HG03196 (cell line): ENCODE data around the gene ABR.

Experiments
- ATAC-seq: cut with Tn5 transposase; IDR thresholded peaks from one replicate; pipeline ENCODE4 v1.9.1; 2021; ENCODE audit not compliant: unreplicated experiment

Gene ABR

DNA sequence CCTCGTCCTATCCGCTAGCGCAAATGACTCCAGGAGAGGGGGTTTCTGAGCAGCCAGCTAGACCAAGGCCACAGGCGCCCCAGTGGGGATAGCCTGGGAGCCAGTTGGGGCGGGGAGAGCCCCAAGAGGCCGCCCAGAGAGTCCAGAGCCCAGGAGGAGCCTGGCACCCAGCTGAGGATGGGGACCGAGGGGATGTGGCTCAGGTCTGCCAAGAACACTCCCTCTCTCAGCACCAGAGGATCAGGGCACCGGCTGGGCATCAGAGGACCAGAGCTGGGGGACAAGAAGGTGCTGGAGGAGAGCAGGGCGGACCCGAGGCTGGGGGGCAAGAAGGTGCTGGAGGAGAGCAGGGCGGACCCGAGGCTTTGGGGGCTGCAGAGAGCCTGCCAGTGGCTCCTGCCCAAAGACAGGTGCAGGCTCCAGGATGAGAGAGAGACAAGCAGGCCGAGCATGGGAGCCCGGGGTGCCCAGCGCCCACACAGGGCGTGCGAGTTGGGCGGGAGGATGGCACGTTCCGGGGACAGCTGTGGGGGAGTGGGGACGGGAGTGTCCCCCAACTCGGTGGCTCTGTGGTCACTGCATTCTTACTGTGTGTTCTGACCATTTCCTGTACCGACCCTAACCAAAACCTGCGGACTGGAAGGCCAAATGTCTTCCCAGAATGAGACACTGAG is 143.5 kb downstream of the ABR start:
- no peak for ATAC-seq

- ATAC-seq, result no peak
These were observed 144.1 kb downstream of the ABR start for GRCh38 chr17:1035546-1036170.

- ATAC-seq, result no peak
These were observed 145.1 kb downstream of the ABR start for GRCh38 chr17:1034652-1035210.

GRCh38 chr17:1033503-1033902 is 146.3 kb downstream of the ABR start:
- no peak for ATAC-seq

- no peak for ATAC-seq
These were observed 147.4 kb downstream of the ABR start for GRCh38 chr17:1032391-1032790.

- ATAC-seq, result no peak
These were observed 148.1 kb downstream of the ABR start for GRCh38 chr17:1031711-1032110.

- ATAC-seq, result no peak
These were observed 148.9 kb downstream of the ABR start for GRCh38 chr17:1030684-1031532.

DNA sequence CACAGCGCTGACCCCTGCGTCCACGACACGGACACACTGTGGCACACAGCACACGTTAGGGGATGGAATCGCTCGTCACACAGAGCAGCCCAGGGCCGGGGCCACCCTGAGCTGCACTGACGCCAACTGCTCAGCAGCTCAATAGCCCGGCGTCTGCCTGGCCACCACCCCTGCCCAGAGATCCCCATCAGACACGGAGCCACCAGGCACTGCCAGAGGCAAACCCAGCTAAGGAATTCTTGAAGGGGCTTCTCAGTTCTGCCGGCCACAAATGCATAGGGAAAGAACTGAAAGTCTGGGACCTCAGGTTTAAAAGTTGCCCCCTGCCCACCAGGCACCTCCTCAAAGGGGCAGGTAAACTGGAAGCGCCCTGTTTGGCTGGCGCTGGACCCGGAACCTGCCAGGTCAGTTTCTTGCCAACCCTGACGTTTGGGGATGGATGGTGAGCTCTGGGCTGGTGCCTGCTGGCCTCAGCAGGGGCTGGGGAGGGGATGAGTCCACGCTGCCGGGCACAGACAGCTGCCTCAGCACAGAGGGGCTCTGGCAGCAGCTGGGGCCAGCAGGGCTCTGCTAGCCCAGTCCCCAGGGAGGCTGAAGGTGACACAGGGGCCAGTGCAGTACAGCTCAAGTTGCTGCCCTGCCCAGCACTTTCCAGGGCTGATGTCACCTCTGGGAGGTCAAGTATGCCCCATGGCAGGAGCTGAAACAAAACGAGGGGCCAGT is 149.7 kb downstream of the ABR start:
- ATAC-seq, result no peak

GRCh38 chr17:1029196-1029921 is 150.4 kb downstream of the ABR start:
- no peak for ATAC-seq

- no peak for ATAC-seq
These were observed 152.7 kb downstream of the ABR start for GRCh38 chr17:1027044-1027443.

- no peak for ATAC-seq
These were observed 153.2 kb downstream of the ABR start for GRCh38 chr17:1026599-1026975.

GRCh38 chr17:1025733-1026598 is 153.8 kb downstream of the ABR start:
- ATAC-seq, result no peak

DNA sequence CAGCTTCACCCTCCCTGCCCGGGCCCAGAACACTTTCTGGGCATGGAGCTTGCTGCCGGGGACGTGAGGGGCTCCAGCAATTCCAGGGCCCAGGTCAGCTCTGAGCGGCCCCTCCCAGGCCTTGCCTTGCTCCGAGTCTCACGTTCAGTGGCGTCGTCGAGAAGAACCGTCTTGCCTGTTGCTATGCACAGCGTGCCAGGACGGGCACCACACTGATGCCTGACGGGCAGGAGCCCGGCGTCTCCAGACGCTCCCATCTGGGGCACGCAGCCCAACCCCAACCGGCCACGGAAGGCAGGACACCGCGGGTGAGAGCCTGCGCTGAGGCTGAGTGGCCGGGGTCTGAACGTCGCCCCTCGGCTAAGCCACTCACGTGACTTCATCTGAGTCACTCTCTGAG is 155.7 kb downstream of the ABR start:
- ATAC-seq, result no peak

- ATAC-seq, result no peak
These were observed 157.3 kb downstream of the ABR start for GRCh38 chr17:1022278-1023024.

GRCh38 chr17:1021147-1021546 is 158.6 kb downstream of the ABR start:
- no peak for ATAC-seq

DNA sequence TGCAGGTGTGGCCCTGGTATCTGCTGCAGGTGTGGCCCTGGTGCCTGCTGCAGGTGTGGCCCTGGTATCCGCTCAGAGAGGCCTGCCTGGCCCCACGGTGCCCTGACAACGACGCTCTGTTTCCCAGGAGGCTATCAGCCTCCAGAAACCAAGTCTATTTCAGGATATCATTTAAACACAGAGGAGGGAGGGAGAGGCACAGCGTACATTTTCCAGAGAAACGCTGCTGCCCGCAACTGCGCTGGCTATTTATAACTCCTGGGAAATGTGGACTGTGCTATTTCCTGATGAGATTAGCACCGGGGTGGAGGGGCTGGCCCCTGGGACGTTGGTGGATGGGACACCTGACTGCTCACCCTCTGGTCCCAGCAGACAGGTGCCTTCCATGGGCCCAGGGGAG is 160.3 kb downstream of the ABR start:
- ATAC-seq, result no peak

GRCh38 chr17:1018547-1018946 is 161.2 kb downstream of the ABR start:
- ATAC-seq, result no peak

DNA sequence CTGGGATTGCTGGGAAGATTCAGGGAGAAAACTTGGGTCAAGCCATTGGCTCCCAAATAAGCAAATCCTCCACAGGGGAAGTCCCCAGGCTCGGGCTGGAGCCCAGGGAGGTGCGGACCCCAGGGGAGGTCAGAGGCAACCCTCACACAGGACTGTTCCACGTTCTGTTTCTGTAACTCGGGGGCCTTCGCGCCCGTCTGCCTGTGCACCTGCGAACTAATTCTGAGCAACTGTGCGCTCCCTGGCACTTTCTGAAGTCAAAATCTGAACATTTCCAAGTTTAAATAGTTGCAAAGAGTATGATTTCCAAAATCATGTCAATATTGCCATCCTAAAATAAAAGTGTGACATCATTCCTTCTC is 166.1 kb downstream of the ABR start:
- ATAC-seq, result no peak
